ENCODE measurements around the gene ZNF592.

ZNF592 gene

GRCh38 chr15:84811151-84811550, 62.8 kb downstream of the ZNF592 start:
- no peak for DNase-seq

- DNase-seq = no peak
Observed at GRCh38 chr15:84811828-84812227, 63.4 kb downstream of the ZNF592 start.

- no peak for DNase-seq
Observed at GRCh38 chr15:84812842-84813241, 64.5 kb downstream of the ZNF592 start.

GRCh38 chr15:84813435-84813834, 65.0 kb downstream of the ZNF592 start:
- DNase-seq = no peak

DNA sequence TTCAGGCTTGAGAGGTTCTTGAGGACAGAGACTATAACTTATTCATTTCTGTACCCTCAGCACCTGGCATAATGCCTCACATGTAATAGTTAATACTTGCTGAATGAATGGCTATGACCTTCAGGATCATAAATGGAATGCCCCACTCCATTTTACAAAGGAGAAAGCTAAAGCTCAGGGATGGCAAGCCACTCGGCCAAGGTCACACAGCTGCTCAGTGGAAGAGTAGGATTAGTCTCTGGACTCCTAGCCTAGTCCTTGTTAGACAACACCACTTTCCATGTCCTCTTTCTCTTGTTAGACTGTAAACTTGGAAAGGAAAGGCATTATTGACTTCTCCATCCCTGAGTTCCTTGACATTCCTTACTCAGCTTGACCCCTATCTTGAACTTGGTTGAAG, 65.5 kb downstream of the ZNF592 start:
- DNase-seq = no peak

DNA sequence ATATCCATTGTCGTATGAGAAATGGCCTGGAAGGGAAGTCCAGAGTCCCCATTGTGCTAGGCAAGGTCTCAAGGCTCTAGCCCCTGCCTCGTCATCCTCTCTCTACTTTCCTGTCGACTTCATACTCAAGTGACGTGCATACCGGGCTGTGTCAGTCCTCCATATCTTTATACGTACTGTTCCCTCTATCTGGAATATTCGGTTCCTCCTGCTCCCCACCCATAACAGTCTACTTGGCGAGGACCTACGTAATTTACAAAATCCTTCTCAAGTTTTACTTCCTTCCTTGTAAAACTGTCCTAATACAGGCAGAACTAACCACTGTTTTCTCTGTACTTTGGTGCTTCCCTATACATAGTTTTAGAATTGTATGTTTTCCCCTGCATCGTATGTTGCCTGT, 66.5 kb downstream of the ZNF592 start:
- DNase-seq = no peak

DNA sequence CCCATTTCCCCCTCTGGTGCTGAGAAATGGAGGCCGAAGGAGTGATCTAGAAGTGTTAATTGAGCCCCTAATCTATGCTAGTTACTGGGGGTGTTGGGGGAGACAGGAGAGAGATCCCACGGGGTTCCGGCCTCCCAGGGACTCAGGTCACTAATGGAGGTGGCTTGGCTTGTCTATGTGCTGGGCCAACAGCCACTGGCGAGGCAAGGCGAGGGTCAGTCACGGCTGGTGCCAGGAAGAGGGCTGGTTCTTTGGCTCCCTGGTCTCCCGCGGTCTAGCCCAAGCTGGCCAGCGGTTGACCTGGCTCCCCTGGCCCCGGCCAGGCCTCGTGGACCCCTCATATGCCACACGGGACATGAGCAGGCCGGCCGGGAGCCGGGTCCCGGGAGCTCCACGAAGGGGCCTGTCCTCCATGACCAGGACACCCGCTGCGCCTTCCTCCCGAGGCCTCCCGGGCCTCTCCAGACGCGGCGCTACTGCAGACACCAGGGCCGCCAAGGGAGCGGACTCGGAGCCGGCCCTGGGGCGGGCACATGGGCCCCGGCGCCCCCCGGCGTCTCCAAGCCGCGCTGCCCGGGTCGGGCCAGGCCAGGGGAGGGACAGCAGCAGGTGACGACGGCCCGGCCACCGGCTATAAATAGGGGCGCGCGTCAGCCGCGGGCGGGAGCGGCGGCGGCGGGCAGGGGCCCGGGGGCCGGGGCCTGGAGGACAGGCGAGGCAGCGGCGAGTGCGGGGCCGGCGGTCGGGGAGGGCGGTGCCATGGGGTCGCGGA, 68.5 kb downstream of the ZNF592 start, which contains the start of gene ALPK3:
ALPK3 (plus strand) TSS at position 663 of the 772 bp plus-strand sequence; CDS start at position 760, 97 bp downstream.
- DNase-seq = no peak

DNA sequence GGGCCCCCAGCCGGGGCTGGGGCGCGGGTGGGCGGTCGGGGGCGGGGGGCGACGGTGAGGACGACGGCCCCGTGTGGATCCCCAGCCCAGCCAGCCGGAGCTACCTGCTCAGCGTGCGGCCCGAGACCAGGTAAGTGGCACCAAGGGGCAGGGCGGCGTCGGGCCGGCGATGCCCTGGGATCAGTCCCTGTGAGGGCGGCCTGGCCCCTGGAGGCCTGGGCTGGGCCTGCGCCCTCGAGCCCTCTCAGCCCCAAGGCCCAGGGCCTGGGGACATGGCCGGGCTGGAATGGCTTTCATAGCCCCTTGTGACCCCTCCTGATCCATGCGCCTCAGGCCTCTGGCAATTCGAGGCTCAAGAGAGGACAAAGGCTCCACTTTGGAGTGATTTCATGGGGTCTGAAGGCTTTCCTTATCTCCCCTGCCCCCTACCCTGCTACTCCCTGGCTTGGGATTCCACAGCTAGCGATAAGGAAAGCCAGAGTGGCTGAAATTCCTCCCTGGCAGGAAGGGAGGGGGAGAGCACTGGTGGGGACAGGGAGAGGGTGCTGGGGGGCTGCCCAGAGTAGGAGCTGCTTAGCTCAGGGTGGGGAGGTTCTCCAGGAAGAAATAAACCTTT, 69.2 kb downstream of the ZNF592 start:
- no peak for DNase-seq

DNA sequence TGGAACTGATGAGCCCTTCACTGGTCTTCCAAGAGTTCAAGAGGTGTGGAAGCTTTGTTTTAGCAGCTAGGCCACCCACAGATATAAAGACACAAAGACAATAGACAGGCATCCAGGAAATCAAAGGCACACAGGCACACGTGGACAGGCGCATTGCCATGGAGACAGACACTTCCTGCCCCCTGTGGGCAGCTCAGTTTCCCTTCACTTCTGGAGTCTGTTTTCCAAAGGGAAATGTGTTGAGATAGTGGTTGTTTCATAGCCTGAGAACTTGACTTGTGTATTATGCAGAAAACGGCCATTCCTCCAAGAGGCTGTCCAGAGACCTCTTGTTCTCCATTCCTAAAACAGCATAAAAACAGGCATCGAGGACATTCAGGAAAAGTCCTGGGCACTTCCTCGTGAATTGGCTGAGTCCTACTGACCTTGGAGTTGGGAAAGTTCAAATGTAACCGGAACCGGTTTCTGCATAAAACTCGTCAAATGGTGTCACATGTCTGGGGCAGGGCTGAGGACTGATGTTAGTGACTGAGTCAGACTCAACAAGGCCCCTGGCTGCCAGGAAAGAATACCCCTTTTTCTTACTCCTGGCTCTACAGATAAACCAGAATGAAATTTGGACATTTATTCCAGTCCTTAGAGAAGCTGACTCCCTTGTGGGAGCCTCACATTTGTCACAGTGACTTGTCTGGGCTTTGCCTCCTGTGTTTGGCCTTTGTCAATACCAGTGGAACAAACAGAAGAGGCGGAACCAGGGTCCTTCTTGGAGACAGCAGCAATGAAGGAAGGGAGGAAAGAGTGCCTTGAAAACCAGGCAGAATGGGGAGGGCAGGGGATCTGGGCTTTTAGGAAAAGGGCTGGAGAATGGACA, 70.1 kb downstream of the ZNF592 start:
- peak; percentile 32 for DNase-seq

GRCh38 chr15:84819291-84819768, 70.9 kb downstream of the ZNF592 start:
- no peak for DNase-seq

GRCh38 chr15:84819791-84820190, 71.4 kb downstream of the ZNF592 start:
- no peak for DNase-seq

DNA sequence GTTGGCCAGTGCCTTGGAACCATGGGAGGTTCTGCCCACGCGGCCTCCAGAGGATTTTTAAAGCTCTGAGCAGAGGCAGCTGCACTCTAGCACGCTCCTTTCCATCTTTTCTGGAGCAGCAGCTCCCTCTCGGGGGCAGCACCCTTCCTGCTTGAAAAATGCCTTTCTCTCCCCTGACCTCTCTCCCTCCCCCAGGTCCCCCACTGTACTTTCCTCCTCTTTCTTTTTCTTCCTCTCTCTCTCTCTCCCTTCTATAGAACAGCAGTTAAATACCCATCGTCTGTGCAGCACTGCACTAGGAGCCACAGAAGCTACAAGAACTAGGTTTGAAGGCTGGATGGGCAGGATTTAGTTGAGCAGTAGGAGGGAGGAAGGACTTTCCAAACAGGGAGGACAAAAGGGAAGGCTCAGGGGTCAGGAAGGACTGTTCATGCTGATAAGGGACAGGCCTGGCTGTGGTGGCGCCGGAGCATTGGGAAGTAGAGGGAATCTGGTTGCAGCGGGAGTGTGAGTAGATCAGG, 73.2 kb downstream of the ZNF592 start:
- DNase-seq = no peak

- no peak for DNase-seq
Observed at GRCh38 chr15:84822653-84823281, 74.4 kb downstream of the ZNF592 start.

DNA sequence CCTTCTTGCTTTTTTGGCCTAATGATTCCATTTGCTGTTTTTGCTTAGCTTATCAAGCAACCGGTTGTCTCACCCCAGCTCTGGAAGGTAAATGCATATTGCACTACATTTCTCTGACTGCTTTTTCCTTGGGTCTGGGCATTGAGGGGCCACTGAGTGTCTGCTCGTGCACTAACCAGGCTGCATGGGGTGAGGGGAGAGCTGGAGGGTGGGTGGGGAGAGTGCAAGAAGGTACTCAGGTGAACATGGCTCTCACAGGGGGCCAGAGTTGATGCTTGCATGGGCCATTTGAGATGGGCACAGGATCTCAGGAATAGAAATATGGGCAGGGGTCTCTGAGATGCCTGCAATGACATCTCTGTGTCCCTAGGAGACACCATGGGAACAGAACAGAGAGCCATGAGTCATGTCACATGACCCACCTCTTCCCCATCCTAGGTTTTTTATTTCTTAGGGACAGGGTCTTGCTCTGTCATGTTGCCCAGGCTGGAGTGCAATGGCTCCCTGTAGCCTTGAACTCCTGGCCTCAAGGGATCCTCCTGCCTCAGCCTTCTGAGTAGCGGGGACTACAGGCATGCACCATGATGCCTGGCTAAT, 75.0 kb downstream of the ZNF592 start:
- no peak for DNase-seq

DNA sequence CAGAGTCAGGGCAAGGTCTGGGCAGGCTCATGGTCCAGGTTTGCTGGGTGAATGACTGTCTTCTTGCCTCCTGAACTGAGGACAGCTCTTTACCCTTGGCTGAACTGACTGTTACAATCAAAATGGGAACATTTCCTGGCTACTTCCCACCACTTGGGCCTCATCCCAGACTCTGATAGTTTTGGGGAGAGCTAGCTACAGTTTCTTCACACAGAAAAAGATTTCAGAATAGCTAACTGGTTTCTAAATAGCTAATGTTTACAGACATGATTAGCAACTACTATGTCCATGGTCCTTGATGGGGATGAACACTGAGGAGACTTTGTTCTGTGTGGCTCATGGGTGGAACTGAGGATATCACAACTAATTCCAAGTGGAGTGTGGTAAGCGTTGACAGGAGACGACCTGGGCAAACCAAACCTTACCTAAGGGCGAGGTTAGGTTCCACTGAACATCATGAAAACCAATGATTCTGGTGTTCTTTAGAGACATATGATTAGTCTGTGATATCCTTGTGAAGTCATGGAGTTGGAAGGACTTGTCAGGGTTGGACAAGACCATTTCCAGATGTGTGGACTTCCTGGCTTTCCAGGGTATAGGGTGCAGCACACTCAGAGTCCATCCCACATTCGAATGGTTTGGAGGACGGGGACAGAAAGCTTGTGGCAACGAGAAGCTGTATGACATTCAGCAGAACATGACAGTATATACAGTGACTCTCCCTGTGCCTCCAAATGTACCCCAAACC, 76.0 kb downstream of the ZNF592 start:
- DNase-seq = no peak

DNA sequence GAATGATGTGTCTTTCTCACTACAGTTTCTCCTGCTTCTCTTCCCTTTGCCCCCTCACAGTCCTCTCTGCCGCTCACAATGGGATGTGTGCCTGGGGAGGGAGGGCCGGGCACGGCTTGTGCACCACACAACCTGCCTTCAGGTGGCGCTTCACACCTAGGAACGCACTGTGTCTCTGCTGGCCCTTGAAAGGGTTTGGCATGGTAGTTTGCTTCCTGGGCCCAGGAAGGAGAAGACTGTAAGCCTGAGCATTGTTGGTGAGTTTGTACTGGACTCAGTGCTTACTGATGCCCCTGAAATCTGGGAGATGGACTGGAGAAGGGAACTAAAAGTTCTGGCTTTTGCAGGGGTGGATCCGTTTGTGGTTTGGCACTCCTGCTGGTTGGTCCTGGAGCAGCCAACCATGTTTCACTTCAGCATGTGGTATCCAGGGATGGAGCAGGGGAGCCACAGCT, 78.0 kb downstream of the ZNF592 start:
- no peak for DNase-seq

DNA sequence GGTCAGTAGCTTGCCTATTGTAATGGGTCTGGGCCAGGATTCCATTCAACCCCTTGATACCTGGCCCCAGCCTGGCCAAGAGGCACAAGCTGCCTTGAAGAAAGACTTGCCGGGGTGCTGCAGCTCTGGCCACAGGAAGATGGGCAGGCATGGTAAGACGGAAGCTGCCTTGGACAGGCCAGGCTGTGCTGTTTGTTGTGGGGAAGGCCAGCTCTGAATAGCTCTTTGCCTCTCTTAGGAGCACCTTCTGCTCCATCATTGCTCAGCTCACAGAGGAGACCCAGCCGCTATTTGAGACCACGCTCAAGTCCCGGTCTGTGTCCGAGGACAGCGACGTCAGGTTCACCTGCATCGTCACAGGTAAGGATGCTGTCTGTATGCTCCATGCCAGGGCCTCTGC, 78.9 kb downstream of the ZNF592 start:
- DNase-seq = no peak

- DNase-seq = no peak
Observed at GRCh38 chr15:84828086-84828908, 79.9 kb downstream of the ZNF592 start.

DNA sequence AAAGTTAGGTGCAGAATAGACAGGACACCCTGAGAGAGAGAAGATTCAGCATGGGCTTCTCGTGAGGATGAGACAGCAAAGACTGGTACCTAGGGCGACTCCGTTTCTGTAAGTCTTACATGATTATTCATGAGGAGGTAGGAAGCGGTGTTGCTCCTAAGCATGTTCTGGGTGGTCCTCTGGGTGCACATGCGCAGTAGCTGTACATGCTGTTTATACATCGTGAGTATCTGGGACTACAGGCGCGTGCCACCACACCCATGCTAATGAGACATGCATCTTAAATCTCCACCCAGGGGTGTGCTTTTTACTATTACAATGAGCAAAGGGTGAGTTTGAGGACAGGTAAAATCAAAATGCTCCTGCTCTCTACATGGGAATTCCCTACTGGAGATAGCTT, 81.0 kb downstream of the ZNF592 start:
- DNase-seq = no peak

GRCh38 chr15:84830036-84830435, 81.6 kb downstream of the ZNF592 start:
- DNase-seq = no peak

DNA sequence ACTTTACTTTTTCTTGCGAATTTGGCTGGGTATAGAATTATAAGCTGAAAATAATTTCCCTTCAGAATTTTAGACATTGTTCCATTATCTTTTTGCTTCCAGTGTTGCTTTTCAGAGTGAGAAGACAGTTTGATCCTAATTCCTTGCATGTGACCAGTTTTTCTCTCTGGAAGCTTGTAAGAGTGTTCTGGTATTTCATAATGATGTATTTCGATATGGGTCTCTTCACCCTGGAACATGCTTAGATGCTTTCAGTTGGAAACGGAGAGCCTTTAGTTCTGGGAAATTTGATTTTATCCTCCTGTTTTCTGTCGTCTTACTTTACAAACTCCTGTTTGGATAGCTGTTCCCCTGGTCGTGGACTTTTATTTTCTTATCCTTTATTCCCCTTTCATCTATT, 82.6 kb downstream of the ZNF592 start:
- no peak for DNase-seq

All from fibroblast of skin of right biceps (primary cell).